Measurements from ENCODE around the gene ASZ1. TPM values are rescaled to one million over a fixed set of nuclear protein-coding genes. Genes with fewer than 3 reads are reported as not detected.

Gene ASZ1, protein sequence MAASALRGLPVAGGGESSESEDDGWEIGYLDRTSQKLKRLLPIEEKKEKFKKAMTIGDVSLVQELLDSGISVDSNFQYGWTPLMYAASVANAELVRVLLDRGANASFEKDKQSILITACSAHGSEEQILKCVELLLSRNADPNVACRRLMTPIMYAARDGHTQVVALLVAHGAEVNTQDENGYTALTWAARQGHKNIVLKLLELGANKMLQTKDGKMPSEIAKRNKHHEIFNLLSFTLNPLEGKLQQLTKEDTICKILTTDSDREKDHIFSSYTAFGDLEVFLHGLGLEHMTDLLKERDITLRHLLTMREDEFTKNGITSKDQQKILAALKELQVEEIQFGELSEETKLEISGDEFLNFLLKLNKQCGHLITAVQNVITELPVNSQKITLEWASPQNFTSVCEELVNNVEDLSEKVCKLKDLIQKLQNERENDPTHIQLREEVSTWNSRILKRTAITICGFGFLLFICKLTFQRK
- total RNA-seq (not detected), polyA plus RNA-seq (not detected)
- long read RNA-seq, donor 1: 0 reads
- long read RNA-seq, donor 2: 0 reads

DNA sequence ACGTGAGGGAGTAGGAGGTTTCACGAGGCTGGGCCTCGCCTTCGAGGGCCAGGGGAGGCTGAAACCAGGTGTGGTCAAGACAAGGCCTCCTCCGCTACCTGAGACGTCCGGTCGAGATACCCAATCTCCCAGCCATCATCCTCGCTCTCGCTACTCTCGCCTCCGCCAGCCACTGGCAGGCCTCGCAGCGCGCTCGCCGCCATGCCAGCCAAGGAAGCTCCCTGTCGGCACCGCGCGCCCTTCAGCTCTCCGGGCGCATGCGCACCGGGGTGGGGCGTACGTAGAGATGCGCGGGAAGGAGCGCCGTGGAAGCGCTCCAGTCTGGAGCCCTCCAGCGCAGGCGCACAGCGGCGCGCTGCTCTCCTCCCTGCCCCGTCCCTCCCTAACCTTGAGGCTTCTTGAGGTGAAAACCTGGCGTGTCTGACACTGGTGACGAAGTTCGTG is at the start of gene ASZ1:
ASZ1 (minus strand) TSS at position 236 of the 444 bp plus-strand sequence; CDS start at position 203, 33 bp downstream.
- no peaks in the 10 kb centered on the region for H3K4me1 ChIP-seq
- TF ChIP-seq, protein P1, sequence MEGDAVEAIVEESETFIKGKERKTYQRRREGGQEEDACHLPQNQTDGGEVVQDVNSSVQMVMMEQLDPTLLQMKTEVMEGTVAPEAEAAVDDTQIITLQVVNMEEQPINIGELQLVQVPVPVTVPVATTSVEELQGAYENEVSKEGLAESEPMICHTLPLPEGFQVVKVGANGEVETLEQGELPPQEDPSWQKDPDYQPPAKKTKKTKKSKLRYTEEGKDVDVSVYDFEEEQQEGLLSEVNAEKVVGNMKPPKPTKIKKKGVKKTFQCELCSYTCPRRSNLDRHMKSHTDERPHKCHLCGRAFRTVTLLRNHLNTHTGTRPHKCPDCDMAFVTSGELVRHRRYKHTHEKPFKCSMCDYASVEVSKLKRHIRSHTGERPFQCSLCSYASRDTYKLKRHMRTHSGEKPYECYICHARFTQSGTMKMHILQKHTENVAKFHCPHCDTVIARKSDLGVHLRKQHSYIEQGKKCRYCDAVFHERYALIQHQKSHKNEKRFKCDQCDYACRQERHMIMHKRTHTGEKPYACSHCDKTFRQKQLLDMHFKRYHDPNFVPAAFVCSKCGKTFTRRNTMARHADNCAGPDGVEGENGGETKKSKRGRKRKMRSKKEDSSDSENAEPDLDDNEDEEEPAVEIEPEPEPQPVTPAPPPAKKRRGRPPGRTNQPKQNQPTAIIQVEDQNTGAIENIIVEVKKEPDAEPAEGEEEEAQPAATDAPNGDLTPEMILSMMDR (IDR thresholded peaks at IDR 0.05): no peak
- 81 to 86% (median 85%) methylated on average over 41 of the region's 41 CpGs for WGBS, 3 donors
- ATAC-seq (no peak), DNase-seq (no peak)
- H3K27me3 ChIP-seq (ENCODE audit: insufficient read depth in 3 of 3, low read length in 2 of 3): no peaks in the 10 kb centered on the region
- intact Hi-C loops (cut with DNase I): no loop called here
- H3K27ac ChIP-seq: no peak within 1 kb of the TSS
- no peak within 1 kb of the TSS for H3K4me3 ChIP-seq
- H3K36me3 ChIP-seq (ENCODE audit: insufficient read depth in 1 of 2, low read depth in 1 of 2): no peaks in the 10 kb centered on the region
- H3K9me3 ChIP-seq: no peaks in the 10 kb centered on the region

DNA sequence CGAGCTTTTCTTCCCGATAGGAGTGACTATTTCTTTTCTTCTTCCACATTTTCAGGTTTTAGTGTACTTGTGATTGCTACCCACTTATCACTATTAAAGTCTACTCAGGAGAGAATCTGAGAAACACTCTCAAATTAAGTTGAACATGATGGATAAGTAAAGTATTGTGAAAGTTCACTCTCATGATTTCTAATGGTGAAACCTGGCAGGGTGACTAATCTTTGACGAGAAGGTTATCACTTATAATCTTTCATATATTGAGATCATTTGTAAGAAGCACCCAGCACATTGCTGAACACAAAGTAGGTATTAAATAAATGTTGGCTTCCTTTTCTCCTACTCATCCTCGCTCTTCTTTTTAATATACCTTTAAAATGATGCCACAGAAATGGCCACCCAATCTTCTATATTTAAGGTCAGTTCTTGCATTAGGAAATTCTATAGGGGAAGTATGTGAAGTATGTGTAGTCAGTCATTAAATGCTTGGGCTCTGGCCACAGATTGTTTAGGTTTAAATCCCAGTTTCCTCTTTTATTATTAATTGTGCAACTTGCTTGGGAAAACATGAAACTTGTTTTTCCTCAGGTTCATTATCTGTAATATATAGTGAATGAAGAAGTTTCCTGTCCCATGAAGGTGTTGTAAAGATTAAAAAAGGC is 49.4 kb upstream of the ASZ1 start:
- ATAC-seq (no peak), DNase-seq (no peak)
- Histone ChIP-seq H3K36me3 (ENCODE audit: insufficient read depth in 1 of 2, low read depth in 1 of 2) (no peaks in the 10 kb centered on the region), H3K4me3 (no peak overlapping the region), H3K27ac (no peak overlapping the region), H3K9me3 (no peaks in the 10 kb centered on the region), H3K4me1 (no peaks in the 10 kb centered on the region), H3K27me3 (ENCODE audit: insufficient read depth in 3 of 3, low read length in 2 of 3) (peaks cover 0 to 27% (median 3%) of the 10 kb centered on the region in 3 donors)
- WGBS, 3 donors: 87 to 93% (median 88%) methylated on average over 4 of the region's 4 CpGs
- TF ChIP-seq, protein P1 (IDR thresholded peaks at IDR 0.05): no peak
- intact Hi-C loops (cut with DNase I): no loop called here

DNA sequence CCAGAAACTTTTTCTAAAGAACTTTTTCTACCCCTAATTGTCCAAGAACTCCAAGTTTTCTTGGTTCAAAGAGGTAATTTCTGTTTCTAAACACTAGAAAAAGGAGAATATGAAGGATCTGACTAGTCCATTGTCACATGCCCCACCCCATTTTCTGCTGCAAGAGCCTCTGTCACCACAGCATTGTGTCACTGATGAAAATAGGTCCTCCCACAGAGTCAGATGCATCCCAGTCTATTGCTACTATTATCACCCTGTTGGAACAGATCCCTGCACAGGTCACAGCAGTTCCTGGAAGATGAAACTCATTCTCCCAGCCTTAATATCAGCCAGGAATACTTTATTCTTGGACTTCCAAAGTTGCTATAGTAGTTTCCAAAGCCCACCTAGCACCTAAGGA is 45.0 kb upstream of the ASZ1 start:
- intact Hi-C loops (cut with DNase I): no loop called here
- Histone ChIP-seq H3K27me3 (ENCODE audit: insufficient read depth in 3 of 3, low read length in 2 of 3) (no peaks in the 10 kb centered on the region), H3K9me3 (no peaks in the 10 kb centered on the region), H3K27ac (no peak overlapping the region), H3K36me3 (ENCODE audit: insufficient read depth in 1 of 2, low read depth in 1 of 2) (no peaks in the 10 kb centered on the region), H3K4me1 (no peaks in the 10 kb centered on the region), H3K4me3 (no peak overlapping the region)
- TF ChIP-seq, protein P1 (IDR thresholded peaks at IDR 0.05): no peak
- DNase-seq (no peak), ATAC-seq (no peak)

DNA sequence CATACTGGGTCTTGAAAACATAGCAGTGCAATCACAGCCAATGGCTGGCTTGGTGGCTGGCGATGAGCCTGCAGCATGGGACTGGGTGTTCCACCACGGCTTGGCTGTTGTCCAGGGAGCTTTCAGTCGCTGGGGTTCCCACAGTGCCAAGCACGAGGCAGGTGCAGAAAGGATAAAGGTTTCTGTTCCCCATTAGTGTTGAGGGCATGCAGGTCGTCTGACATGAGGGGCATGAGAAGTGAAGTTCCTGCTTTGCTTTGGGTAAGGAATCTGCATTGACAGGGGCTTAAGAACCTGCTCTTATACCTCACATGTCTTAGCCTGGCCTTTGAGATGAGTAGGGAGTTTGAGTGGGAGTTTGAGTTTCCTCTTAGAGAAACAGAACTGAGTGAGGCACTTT is 43.5 kb upstream of the ASZ1 start:
- 33 to 46% (median 42%) methylated on average over 5 of the region's 5 CpGs for WGBS, 3 donors
- no peak overlapping the region for H3K27ac ChIP-seq
- H3K27me3 ChIP-seq (ENCODE audit: insufficient read depth in 3 of 3, low read length in 2 of 3): no peaks in the 10 kb centered on the region
- intact Hi-C loops (cut with DNase I): no loop called here
- no peaks in the 10 kb centered on the region for H3K4me1 ChIP-seq
- no peaks in the 10 kb centered on the region for H3K9me3 ChIP-seq
- no peak overlapping the region for H3K4me3 ChIP-seq
- TF ChIP-seq, protein P1 (IDR thresholded peaks at IDR 0.05): no peak
- no peak for DNase-seq
- ATAC-seq: no peak
- no peaks in the 10 kb centered on the region for H3K36me3 ChIP-seq (ENCODE audit: insufficient read depth in 1 of 2, low read depth in 1 of 2)
